ENCODE data around the gene UBE2U. TPM values are rescaled to one million over a fixed set of nuclear protein-coding genes. Genes with fewer than 3 reads are reported as not detected.

UBE2U gene
- total RNA-seq, 1 experiment from 2014 or later, result not detected

- H3K27me3 ChIP-seq (replicated peaks), result no peaks in the 10 kb centered on the region
- no peak for DNase-seq (ENCODE audit: low read depth in 1 of 2, low spot score in 2 of 2)
- no peak overlapping the region for H3K27ac ChIP-seq
- no peak overlapping the region for H3K4me3 ChIP-seq
- H3K9me3 ChIP-seq (replicated peaks), result no peaks in the 10 kb centered on the region
- peaks cover 10% of the 10 kb centered on the region for H3K36me3 ChIP-seq
- peaks cover 27% of the 10 kb centered on the region for H3K4me1 ChIP-seq (replicated peaks)
Measured at GRCh38 chr1:64176659-64177058, 26.8 kb upstream of the UBE2U start.

- no peak for DNase-seq (ENCODE audit: low read depth in 1 of 2, low spot score in 2 of 2)
- no peak overlapping the region for H3K4me3 ChIP-seq
- H3K9me3 ChIP-seq (replicated peaks), result no peaks in the 10 kb centered on the region
- H3K27ac ChIP-seq, result no peak overlapping the region
- H3K27me3 ChIP-seq (replicated peaks), result no peaks in the 10 kb centered on the region
- H3K36me3 ChIP-seq, result peaks cover 10% of the 10 kb centered on the region
- H3K4me1 ChIP-seq (replicated peaks), result peaks cover 20% of the 10 kb centered on the region
Measured at GRCh38 chr1:64179588-64179987, 23.8 kb upstream of the UBE2U start.

- H3K27me3 ChIP-seq (replicated peaks), result no peaks in the 10 kb centered on the region
Measured at GRCh38 chr1:64182207-64182606, 21.2 kb upstream of the UBE2U start.

GRCh38 chr1:64183395-64184002 is 19.9 kb upstream of the UBE2U start:
- H3K9me3 ChIP-seq (replicated peaks), result no peaks in the 10 kb centered on the region
- H3K36me3 ChIP-seq, result peaks cover 2% of the 10 kb centered on the region
- 0 out of 2 replicates have a peak overlapping the region, but pooled peaks have one; percentile 11 for H3K27ac ChIP-seq
- H3K27me3 ChIP-seq (replicated peaks), result no peaks in the 10 kb centered on the region
- peaks cover 22% of the 10 kb centered on the region for H3K4me1 ChIP-seq (replicated peaks)
- no peak for DNase-seq (ENCODE audit: low read depth in 1 of 2, low spot score in 2 of 2)
- no peak overlapping the region for H3K4me3 ChIP-seq

More at GRCh38 chr1:64182207-64182606, 21.2 kb upstream of the UBE2U start:
- Histone ChIP-seq H3K4me3 (no peak overlapping the region), H3K27ac (no peak overlapping the region), H3K4me1 (replicated peaks) (peaks cover 22% of the 10 kb centered on the region), H3K9me3 (replicated peaks) (no peaks in the 10 kb centered on the region), H3K36me3 (peaks cover 10% of the 10 kb centered on the region)
- DNase-seq (ENCODE audit: low read depth in 1 of 2, low spot score in 2 of 2), result no peak

- H3K27me3 ChIP-seq (replicated peaks), result no peaks in the 10 kb centered on the region
- H3K9me3 ChIP-seq (replicated peaks), result no peaks in the 10 kb centered on the region
- DNase-seq (ENCODE audit: low read depth in 1 of 2, low spot score in 2 of 2), result peak in 1 of 2 experiments; percentile 47
- no peaks in the 10 kb centered on the region for H3K36me3 ChIP-seq
- H3K27ac ChIP-seq, result 0 out of 2 replicates have a peak overlapping the region, but pooled peaks have one; percentile 11
- H3K4me1 ChIP-seq (replicated peaks), result peaks cover 22% of the 10 kb centered on the region
- no peak overlapping the region for H3K4me3 ChIP-seq
Measured at GRCh38 chr1:64184003-64184440, 19.4 kb upstream of the UBE2U start.

- Histone ChIP-seq H3K9me3 (replicated peaks) (no peaks in the 10 kb centered on the region), H3K27me3 (replicated peaks) (no peaks in the 10 kb centered on the region), H3K27ac (no peak overlapping the region), H3K4me1 (replicated peaks) (peaks cover 22% of the 10 kb centered on the region), H3K4me3 (no peak overlapping the region), H3K36me3 (no peaks in the 10 kb centered on the region)
- no peak for DNase-seq (ENCODE audit: low read depth in 1 of 2, low spot score in 2 of 2)
Measured at GRCh38 chr1:64186138-64186897, 17.1 kb upstream of the UBE2U start.

GRCh38 chr1:64186898-64187280 is 16.5 kb upstream of the UBE2U start:
- Histone ChIP-seq H3K36me3 (no peaks in the 10 kb centered on the region), H3K27me3 (replicated peaks) (no peaks in the 10 kb centered on the region), H3K9me3 (replicated peaks) (no peaks in the 10 kb centered on the region), H3K4me3 (no peak overlapping the region), H3K27ac (no peak overlapping the region), H3K4me1 (replicated peaks) (peaks cover 22% of the 10 kb centered on the region)
- no peak for DNase-seq (ENCODE audit: low read depth in 1 of 2, low spot score in 2 of 2)

GRCh38 chr1:64187646-64188045 is 15.8 kb upstream of the UBE2U start:
- H3K27me3 ChIP-seq (replicated peaks), result no peaks in the 10 kb centered on the region
- H3K9me3 ChIP-seq (replicated peaks), result no peaks in the 10 kb centered on the region
- no peak overlapping the region for H3K27ac ChIP-seq
- peaks cover 22% of the 10 kb centered on the region for H3K4me1 ChIP-seq (replicated peaks)
- no peak overlapping the region for H3K4me3 ChIP-seq
- no peak for DNase-seq (ENCODE audit: low read depth in 1 of 2, low spot score in 2 of 2)
- no peaks in the 10 kb centered on the region for H3K36me3 ChIP-seq

- DNase-seq (ENCODE audit: low read depth in 1 of 2, low spot score in 2 of 2), result no peak
Measured at GRCh38 chr1:64192290-64192689, 11.1 kb upstream of the UBE2U start.

GRCh38 chr1:64194168-64195080 is 9.0 kb upstream of the UBE2U start:
- Histone ChIP-seq H3K27me3 (replicated peaks) (no peaks in the 10 kb centered on the region), H3K36me3 (no peaks in the 10 kb centered on the region), H3K4me1 (replicated peaks) (no peaks in the 10 kb centered on the region; the same call in 1 of the 2 replicates), H3K27ac (no peak overlapping the region), H3K4me3 (no peak overlapping the region), H3K9me3 (replicated peaks) (no peaks in the 10 kb centered on the region)
- DNase-seq (ENCODE audit: low read depth in 1 of 2, low spot score in 2 of 2), result no peak

More at GRCh38 chr1:64192290-64192689, 11.1 kb upstream of the UBE2U start:
- no peaks in the 10 kb centered on the region for H3K27me3 ChIP-seq (replicated peaks)
- H3K4me1 ChIP-seq (replicated peaks), result no peaks in the 10 kb centered on the region; the same call in 1 of the 2 replicates
- no peaks in the 10 kb centered on the region for H3K36me3 ChIP-seq
- no peaks in the 10 kb centered on the region for H3K9me3 ChIP-seq (replicated peaks)
- H3K4me3 ChIP-seq, result no peak overlapping the region
- H3K27ac ChIP-seq, result no peak overlapping the region

- H3K27me3 ChIP-seq (replicated peaks), result no peaks in the 10 kb centered on the region
- no peak overlapping the region for H3K4me3 ChIP-seq
- H3K9me3 ChIP-seq (replicated peaks), result no peaks in the 10 kb centered on the region
- H3K27ac ChIP-seq, result no peak overlapping the region
- DNase-seq (ENCODE audit: low read depth in 1 of 2, low spot score in 2 of 2), result no peak
- H3K36me3 ChIP-seq, result no peaks in the 10 kb centered on the region
- H3K4me1 ChIP-seq (replicated peaks), result no peaks in the 10 kb centered on the region; the same call in 1 of the 2 replicates
Measured at GRCh38 chr1:64195081-64195395, 8.4 kb upstream of the UBE2U start.

GRCh38 chr1:64196074-64196870 is 7.2 kb upstream of the UBE2U start:
- Histone ChIP-seq H3K36me3 (no peaks in the 10 kb centered on the region), H3K4me1 (replicated peaks) (no peaks in the 10 kb centered on the region; the same call in 1 of the 2 replicates), H3K4me3 (no peak overlapping the region), H3K9me3 (replicated peaks) (no peaks in the 10 kb centered on the region), H3K27me3 (replicated peaks) (no peaks in the 10 kb centered on the region), H3K27ac (no peak overlapping the region)
- no peak for DNase-seq (ENCODE audit: low read depth in 1 of 2, low spot score in 2 of 2)

GRCh38 chr1:64197076-64197475 is 6.3 kb upstream of the UBE2U start:
- H3K27me3 ChIP-seq (replicated peaks), result no peaks in the 10 kb centered on the region
- no peak overlapping the region for H3K4me3 ChIP-seq
- no peaks in the 10 kb centered on the region for H3K9me3 ChIP-seq (replicated peaks)
- DNase-seq (ENCODE audit: low read depth in 1 of 2, low spot score in 2 of 2), result no peak
- no peak overlapping the region for H3K27ac ChIP-seq
- H3K4me1 ChIP-seq (replicated peaks), result no peaks in the 10 kb centered on the region; the same call in 1 of the 2 replicates
- H3K36me3 ChIP-seq, result no peaks in the 10 kb centered on the region

Measured in SJSA1 (cell line).